HepG2 (cell line): Measurements from ENCODE around the gene AGER. TPM values are rescaled to one million over a fixed set of nuclear protein-coding genes. Genes with fewer than 3 reads are reported as not detected.

Experiments used
- BRF2 ChIP-seq: sonication (generic); formaldehyde crosslinking; IDR thresholded peaks from 2 replicates; pipeline ENCODE4 v1.8.1; 2022; ENCODE audit warnings: mild to moderate bottlenecking, missing genetic modification reagents
- CHCHD3 ChIP-seq: sonication (generic); formaldehyde crosslinking; IDR thresholded peaks from 2 replicates; pipeline ENCODE4 v1.8.0; 2022; ENCODE audit warnings: mild to moderate bottlenecking, missing genetic modification reagents, moderate library complexity
- GLI4 ChIP-seq: sonication (generic); formaldehyde crosslinking; IDR thresholded peaks from 2 replicates; pipeline ENCODE4 v1.5.1; 2020; ENCODE audit warnings: missing genetic modification reagents, mild to moderate bottlenecking, moderate library complexity, borderline replicate concordance
- GRHL1 ChIP-seq: sonication (generic); formaldehyde crosslinking; conservative IDR thresholded peaks from 2 replicates; pipeline ENCODE4 v1.8.0; 2022; ENCODE audit warnings: missing genetic modification reagents
- GZF1 ChIP-seq: sonication (generic); formaldehyde crosslinking; IDR thresholded peaks from 2 replicates; pipeline ENCODE4 v1.5.1; 2020; ENCODE audit warnings: mild to moderate bottlenecking, missing genetic modification reagents
- KLF12 ChIP-seq: sonication (generic); formaldehyde crosslinking; IDR thresholded peaks from 2 replicates; pipeline ENCODE4 v1.4.0; 2020; ENCODE audit warnings: missing genetic modification reagents, borderline replicate concordance
- MIER3 ChIP-seq: IDR thresholded peaks from 2 replicates; pipeline ENCODE4 v1.6.1; 2016; ENCODE audit warnings: missing compliant biosample characterization, borderline replicate concordance
- NR3C1 ChIP-seq: sonication (generic); formaldehyde crosslinking; IDR thresholded peaks from 2 replicates; pipeline ENCODE4 v1.4.0; 2020; ENCODE audit warnings: missing genetic modification reagents
- PHF21A ChIP-seq: sonication (generic); formaldehyde crosslinking; IDR thresholded peaks from 2 replicates; pipeline ENCODE4 v1.5.0; 2020; ENCODE audit warnings: mild to moderate bottlenecking, missing genetic modification reagents
- SMAD1 ChIP-seq: sonication (generic); formaldehyde crosslinking; IDR thresholded peaks from 2 replicates; pipeline ENCODE4 v1.4.0; 2020; ENCODE audit warnings: missing genetic modification reagents, low read depth, mild to moderate bottlenecking, borderline replicate concordance
- U2AF1 ChIP-seq: fragments of 200-400 bp; formaldehyde crosslinking; optimal IDR thresholded peaks from 2 replicates; pipeline ENCODE3; 2017; ENCODE audit warnings: mild to moderate bottlenecking, low read depth, low read length
- YEATS2 ChIP-seq: sonication (generic); formaldehyde crosslinking; IDR thresholded peaks from 2 replicates; pipeline ENCODE4 v1.4.0; 2020; ENCODE audit warnings: missing genetic modification reagents, borderline replicate concordance
- ZGPAT ChIP-seq: IDR thresholded peaks from 2 replicates; pipeline ENCODE4 v1.6.1; 2016; ENCODE audit warnings: mild to moderate bottlenecking
- ZNF296 ChIP-seq: sonication (generic); formaldehyde crosslinking; conservative IDR thresholded peaks from 2 replicates; pipeline ENCODE4 v1.5.0; 2020; ENCODE audit warnings: mild to moderate bottlenecking, missing genetic modification reagents
- ZNF329 ChIP-seq: sonication (generic); formaldehyde crosslinking; IDR thresholded peaks from 2 replicates; pipeline ENCODE4 v1.9.0; 2021; ENCODE audit warnings: low read depth, mild to moderate bottlenecking, missing genetic modification reagents
- ZNF597 ChIP-seq: sonication (generic); formaldehyde crosslinking; IDR thresholded peaks from 2 replicates; pipeline ENCODE4 v1.5.0; 2020; ENCODE audit warnings: missing genetic modification reagents
- ZNF605 ChIP-seq: sonication (generic); formaldehyde crosslinking; IDR thresholded peaks from 2 replicates; pipeline ENCODE4 v1.8.0; 2022; ENCODE audit warnings: mild to moderate bottlenecking, missing genetic modification reagents
- ZNF850 ChIP-seq: sonication (generic); formaldehyde crosslinking; conservative IDR thresholded peaks from 2 replicates; pipeline ENCODE4 v1.9.0; 2021; ENCODE audit warnings: mild to moderate bottlenecking, missing genetic modification reagents
- polyA plus RNA-seq, 8 experiments: library from polyadenylated mRNA; depleted of rRNA in 3 of 8; stranded (reverse) in 7 of 8; unstranded in 1 of 8; fragments of >200 nt; fragmentation: Illumina TruSeq in 4 of 8; extraction: Trizol in 4 of 8; gene quantifications; 2 replicates each; pipeline versions ENCODE4 v1.2.1 to v1.2.3, GENCODE V29; 2011 to 2016; ENCODE audit warnings: low read depth in 4 of 8, missing spikeins in 1 of 8, mixed read lengths in 1 of 8; ENCODE audit not compliant: insufficient read depth in 1 of 8
- total RNA-seq, 5 experiments: library from RNA; depleted of rRNA; stranded (reverse); fragments of >200 nt; fragmentation: Illumina TruSeq; extraction: Trizol; gene quantifications; 2 replicates each; pipeline ENCODE4 v1.2.3, GENCODE V29; 2016; ENCODE audit warnings: low read depth in 1 of 5
- TF ChIP-seq, protein P1 (sequence below): sonication (generic); formaldehyde crosslinking; IDR thresholded peaks from 2 replicates; pipeline ENCODE4 v1.4.0; 2020; ENCODE audit warnings: missing genetic modification reagents, borderline replicate concordance

Gene AGER
- total and polyA plus RNA-seq, 2 of the 13 experiments (the other 11 are each of a cell fraction or from before 2014, with no cell fraction given) = 1.9 to 5.1 TPM

GRCh38 chr6:32175711-32176475 is 8.2 kb downstream of the AGER start, which contains the start of gene AGPAT1 (continued):
- TF ChIP-seq ZNF597 (CRISPR knock-in tag) = no peak
- TF ChIP-seq ZNF296 (CRISPR knock-in tag) = 0 out of 2 replicates have a peak, but pooled peaks have one; percentile 66
- TF ChIP-seq, protein P1, sequence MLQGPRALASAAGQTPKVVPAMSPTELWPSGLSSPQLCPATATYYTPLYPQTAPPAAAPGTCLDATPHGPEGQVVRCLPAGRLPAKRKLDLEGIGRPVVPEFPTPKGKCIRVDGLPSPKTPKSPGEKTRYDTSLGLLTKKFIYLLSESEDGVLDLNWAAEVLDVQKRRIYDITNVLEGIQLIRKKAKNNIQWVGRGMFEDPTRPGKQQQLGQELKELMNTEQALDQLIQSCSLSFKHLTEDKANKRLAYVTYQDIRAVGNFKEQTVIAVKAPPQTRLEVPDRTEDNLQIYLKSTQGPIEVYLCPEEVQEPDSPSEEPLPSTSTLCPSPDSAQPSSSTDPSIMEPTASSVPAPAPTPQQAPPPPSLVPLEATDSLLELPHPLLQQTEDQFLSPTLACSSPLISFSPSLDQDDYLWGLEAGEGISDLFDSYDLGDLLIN = no peak
- TF ChIP-seq ZNF329 (CRISPR knock-in tag) = 0 out of 2 replicates have a peak, but pooled peaks have one; percentile 37
- TF ChIP-seq YEATS2 (CRISPR knock-in tag) = peak; percentile 78; the same call in 1 of the 2 replicates
- peak; percentile 23; the same call in 1 of the 2 replicates for TF ChIP-seq GLI4 (CRISPR knock-in tag)
- peak; percentile 48 for TF ChIP-seq ZNF605 (CRISPR knock-in tag)
- no peak for TF ChIP-seq GRHL1 (CRISPR knock-in tag)
- peak; percentile 41 for TF ChIP-seq U2AF1
- TF ChIP-seq ZGPAT (CRISPR knock-in tag) = peak; percentile 53
- TF ChIP-seq KLF12 (CRISPR knock-in tag) = peak; percentile 83
- no peak for TF ChIP-seq ZNF850
- TF ChIP-seq CHCHD3 (CRISPR knock-in tag) = 0 out of 2 replicates have a peak, but pooled peaks have one; percentile 32
- no peak for TF ChIP-seq NR3C1 (CRISPR knock-in tag)
- no peak for TF ChIP-seq PHF21A (CRISPR knock-in tag)
- no peak for TF ChIP-seq BRF2 (CRISPR knock-in tag)
- TF ChIP-seq GZF1 = peak; percentile 82
- TF ChIP-seq SMAD1 = no peak; the same call in 1 of the 2 replicates
- TF ChIP-seq MIER3 (CRISPR knock-in tag) = peak; percentile 53; the same call in 1 of the 2 replicates
